ENCODE measurements around the gene ZNF420.
"Not testable (repeated sequence)": the region's sequence is repeated elsewhere in the genome, so short reads cannot be mapped to it uniquely, and the experiment has no call there.

Gene ZNF420

GRCh38 chr19:37077934-37078716 is at the start of gene ZNF420:
Gene ZNF420 (plus strand): TSS chr19:37078433. CDS start chr19:37089119, 10,686 bp downstream.
- no peak for TF ChIP-seq CTCF (IDR thresholded peaks at IDR 0.05; ENCODE audit: low read depth, low read length)
- peaks cover 11% of the 10 kb centered on the region for H3K36me3 ChIP-seq
- peaks cover 2% of the 10 kb centered on the region for H3K9me3 ChIP-seq (ENCODE audit: severe bottlenecking)
- peak; percentile 97 for DNase-seq
- no peaks in the 10 kb centered on the region for H3K27me3 ChIP-seq (ENCODE audit: insufficient read depth, low read depth, severe bottlenecking)
- H3K27ac ChIP-seq = peak within 1 kb of the TSS; percentile 83
- H3K4me3 ChIP-seq (ENCODE audit: low read depth, low read length) = peak within 1 kb of the TSS; percentile 60

GRCh38 chr19:37045140-37045539 is 33.1 kb upstream of the ZNF420 start:
- Histone ChIP-seq H3K36me3 (no peaks in the 10 kb centered on the region), H3K27me3 (ENCODE audit: insufficient read depth, low read depth, severe bottlenecking) (no peaks in the 10 kb centered on the region), H3K9me3 (ENCODE audit: severe bottlenecking) (no peaks in the 10 kb centered on the region), H3K4me3 (ENCODE audit: low read depth, low read length) (no peak overlapping the region), H3K27ac (no peak overlapping the region)
- TF ChIP-seq CTCF (IDR thresholded peaks at IDR 0.05; ENCODE audit: low read depth, low read length) = no peak
- DNase-seq = no peak

- Histone ChIP-seq H3K36me3 (no peaks in the 10 kb centered on the region), H3K4me3 (ENCODE audit: low read depth, low read length) (no peak overlapping the region), H3K27me3 (ENCODE audit: insufficient read depth, low read depth, severe bottlenecking) (no peaks in the 10 kb centered on the region), H3K27ac (no peak overlapping the region), H3K9me3 (ENCODE audit: severe bottlenecking) (peaks cover 31% of the 10 kb centered on the region)
- no peak for TF ChIP-seq CTCF (IDR thresholded peaks at IDR 0.05; ENCODE audit: low read depth, low read length)
- DNase-seq = no peak
These were observed 22.9 kb upstream of the ZNF420 start for GRCh38 chr19:37055330-37055729.

- H3K9me3 ChIP-seq (ENCODE audit: severe bottlenecking) = peaks cover 26% of the 10 kb centered on the region
- no peak for TF ChIP-seq CTCF (IDR thresholded peaks at IDR 0.05; ENCODE audit: low read depth, low read length)
- H3K27me3 ChIP-seq (ENCODE audit: insufficient read depth, low read depth, severe bottlenecking) = no peaks in the 10 kb centered on the region
- H3K36me3 ChIP-seq = no peaks in the 10 kb centered on the region
- no peak overlapping the region for H3K27ac ChIP-seq
- no peak overlapping the region for H3K4me3 ChIP-seq (ENCODE audit: low read depth, low read length)
- no peak for DNase-seq
These were observed 21.5 kb upstream of the ZNF420 start for GRCh38 chr19:37056776-37057175.

- peaks cover 23% of the 10 kb centered on the region for H3K9me3 ChIP-seq (ENCODE audit: severe bottlenecking)
- H3K4me3 ChIP-seq (ENCODE audit: low read depth, low read length) = no peak overlapping the region
- H3K27ac ChIP-seq = no peak overlapping the region
- no peak for TF ChIP-seq CTCF (IDR thresholded peaks at IDR 0.05; ENCODE audit: low read depth, low read length)
- no peaks in the 10 kb centered on the region for H3K27me3 ChIP-seq (ENCODE audit: insufficient read depth, low read depth, severe bottlenecking)
- no peaks in the 10 kb centered on the region for H3K36me3 ChIP-seq
- no peak for DNase-seq
These were observed 19.1 kb upstream of the ZNF420 start for GRCh38 chr19:37059142-37059541.

- peak overlapping the region; percentile 89 for H3K27ac ChIP-seq
- DNase-seq = peak; percentile 66
- H3K4me3 ChIP-seq (ENCODE audit: low read depth, low read length); H3K27me3 ChIP-seq (ENCODE audit: insufficient read depth, low read depth, severe bottlenecking); H3K36me3 ChIP-seq: not testable (repeated sequence)
- peaks cover 13% of the 10 kb centered on the region for H3K9me3 ChIP-seq (ENCODE audit: severe bottlenecking)
These were observed 13.3 kb upstream of the ZNF420 start for GRCh38 chr19:37064886-37065285.

Data from WERI-Rb-1 (cell line).